ENCODE results near the gene TMEM72.
"Not testable (repeated sequence)": the region's sequence is repeated elsewhere in the genome, so short reads cannot be mapped to it uniquely, and the experiment has no call there.

DNA sequence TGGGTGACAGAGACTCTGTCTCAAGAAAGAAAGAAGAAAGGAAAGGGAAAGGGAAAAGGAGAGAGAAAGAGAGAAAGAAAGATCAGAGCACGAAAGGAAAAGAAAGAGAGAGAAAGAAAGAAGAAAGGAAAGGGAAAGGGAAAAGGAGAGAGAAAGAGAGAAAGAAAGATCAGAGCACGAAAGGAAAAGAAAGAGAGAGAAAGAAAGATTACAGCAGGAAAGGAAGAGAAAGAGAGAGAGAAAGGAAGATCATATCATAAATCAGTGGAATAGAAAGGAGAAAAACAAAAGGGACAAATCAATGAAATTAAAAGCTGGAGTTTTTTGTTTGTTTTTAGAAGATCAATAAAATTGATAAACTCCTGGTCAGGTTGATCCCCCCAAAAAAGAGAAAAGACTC lies 44.8 kb upstream of the TMEM72 start:
- TF ChIP-seq SUZ12 (IDR thresholded peaks at IDR 0.05; ENCODE audit: extremely low read depth, insufficient read depth, insufficient read length); ZNF274 (IDR thresholded peaks at IDR 0.05; ENCODE audit: low read depth, low read length): not testable (repeated sequence)
